HepG2 (cell line): ENCODE data around the gene RPRML. TPM values are rescaled to one million over a fixed set of nuclear protein-coding genes. Genes with fewer than 3 reads are reported as not detected.

Source experiments
- BCL6 ChIP-seq: IDR thresholded peaks from 2 replicates; pipeline ENCODE4 v1.6.1; 2016; ENCODE audit warnings: missing genetic modification reagents, missing compliant biosample characterization
- CENPT ChIP-seq: sonication (generic); formaldehyde crosslinking; IDR thresholded peaks from 2 replicates; pipeline ENCODE4 v1.8.0; 2022; ENCODE audit warnings: low read depth, mild to moderate bottlenecking, moderate library complexity, missing genetic modification reagents
- CHD2 ChIP-seq: IDR thresholded peaks from 2 replicates; pipeline ENCODE4 v1.6.1; 2011; ENCODE audit warnings: low read depth, low read length, improper control_type of control experiment
- FOXP1 ChIP-seq, 2 experiments: fragments of 450-650 bp in 1 of 2; IDR thresholded peaks; 2 replicates each; pipeline ENCODE4 v1.6.1; 2017 to 2018; ENCODE audit warnings: antibody characterized with exemption in 1 of 2
- GABPB1 ChIP-seq: IDR thresholded peaks from 2 replicates; pipeline ENCODE4 v1.6.1; 2016; ENCODE audit warnings: mild to moderate bottlenecking, missing genetic modification reagents, moderate library complexity, missing compliant biosample characterization
- GATA4 ChIP-seq: sonication (generic); IDR thresholded peaks from 2 replicates; pipeline ENCODE4 v1.6.1; 2016; ENCODE audit warnings: antibody characterized with exemption, low read depth, borderline replicate concordance
- HIVEP1 ChIP-seq: sonication (generic); formaldehyde crosslinking; IDR thresholded peaks from 2 replicates; pipeline ENCODE4 v1.4.0; 2020; ENCODE audit warnings: mild to moderate bottlenecking, missing genetic modification reagents
- HNRNPH1 ChIP-seq: fragments of 200-400 bp; formaldehyde crosslinking; optimal IDR thresholded peaks from 2 replicates; pipeline ENCODE3; 2017; ENCODE audit warnings: mild to moderate bottlenecking, low read depth, low read length
- NFE2 ChIP-seq: sonication (generic); formaldehyde crosslinking; IDR thresholded peaks from 2 replicates; pipeline ENCODE4 v1.4.0; 2020; ENCODE audit warnings: missing genetic modification reagents
- PBX2 ChIP-seq: IDR thresholded peaks from 2 replicates; pipeline ENCODE4 v1.6.1; 2016; ENCODE audit warnings: control low read depth
- PCBP2 ChIP-seq: fragments of 200-400 bp; formaldehyde crosslinking; optimal IDR thresholded peaks from 2 replicates; pipeline ENCODE3; 2018; ENCODE audit warnings: low read length, low read depth; ENCODE audit not compliant: poor library complexity, severe bottlenecking
- RERE ChIP-seq: IDR thresholded peaks from 2 replicates; pipeline ENCODE4 v1.6.1; 2016; ENCODE audit warnings: low read depth, missing genetic modification reagents, missing compliant biosample characterization
- REXO4 ChIP-seq: sonication (generic); formaldehyde crosslinking; IDR thresholded peaks from 2 replicates; pipeline ENCODE4 v1.8.0; 2022; ENCODE audit warnings: missing genetic modification reagents, mild to moderate bottlenecking, borderline replicate concordance
- RFXANK ChIP-seq: IDR thresholded peaks from 2 replicates; pipeline ENCODE4 v1.6.1; 2016
- SIX1 ChIP-seq: sonication (generic); formaldehyde crosslinking; IDR thresholded peaks from 2 replicates; pipeline ENCODE4 v1.4.0; 2020; ENCODE audit warnings: missing genetic modification reagents, borderline replicate concordance
- SP2 ChIP-seq: sonication (generic); formaldehyde crosslinking; IDR thresholded peaks from 2 replicates; pipeline ENCODE4 v1.5.1; 2020; ENCODE audit warnings: mild to moderate bottlenecking, missing genetic modification reagents
- SPEN ChIP-seq: sonication (generic); formaldehyde crosslinking; IDR thresholded peaks from 2 replicates; pipeline ENCODE4 v1.5.1; 2020; ENCODE audit warnings: low read depth, mild to moderate bottlenecking, missing genetic modification reagents
- XRCC5 ChIP-seq: fragments of 200-400 bp; formaldehyde crosslinking; optimal IDR thresholded peaks from 2 replicates; pipeline ENCODE3; 2017; ENCODE audit warnings: mild to moderate bottlenecking, low read length
- ZBTB7B ChIP-seq: sonication (generic); formaldehyde crosslinking; IDR thresholded peaks from 2 replicates; pipeline ENCODE4 v1.4.0; 2020; ENCODE audit warnings: missing genetic modification reagents
- ZNF431 ChIP-seq: sonication (generic); formaldehyde crosslinking; IDR thresholded peaks from 2 replicates; pipeline ENCODE4 v1.9.0; 2022; ENCODE audit warnings: missing genetic modification reagents, low read depth, mild to moderate bottlenecking, borderline replicate concordance
- ZNF605 ChIP-seq: sonication (generic); formaldehyde crosslinking; IDR thresholded peaks from 2 replicates; pipeline ENCODE4 v1.8.0; 2022; ENCODE audit warnings: mild to moderate bottlenecking, missing genetic modification reagents
- ZNF672 ChIP-seq: sonication (generic); formaldehyde crosslinking; IDR thresholded peaks from 2 replicates; pipeline ENCODE4 v1.8.1; 2022; ENCODE audit warnings: missing genetic modification reagents
- ZNF879 ChIP-seq: sonication (generic); formaldehyde crosslinking; IDR thresholded peaks from 2 replicates; pipeline ENCODE4 v1.8.1; 2023; ENCODE audit warnings: missing genetic modification reagents
- ZSCAN25 ChIP-seq: sonication (generic); formaldehyde crosslinking; IDR thresholded peaks from 2 replicates; pipeline ENCODE4 v1.8.0; 2022; ENCODE audit warnings: mild to moderate bottlenecking, missing genetic modification reagents
- polyA plus RNA-seq, 8 experiments: library from polyadenylated mRNA; depleted of rRNA in 3 of 8; stranded (reverse) in 7 of 8; unstranded in 1 of 8; fragments of >200 nt; fragmentation: Illumina TruSeq in 4 of 8; extraction: Trizol in 4 of 8; gene quantifications; 2 replicates each; pipeline versions ENCODE4 v1.2.1 to v1.2.3, GENCODE V29; 2011 to 2016; ENCODE audit warnings: low read depth in 4 of 8, missing spikeins in 1 of 8, mixed read lengths in 1 of 8; ENCODE audit not compliant: insufficient read depth in 1 of 8
- total RNA-seq, 5 experiments: library from RNA; depleted of rRNA; stranded (reverse); fragments of >200 nt; fragmentation: Illumina TruSeq; extraction: Trizol; gene quantifications; 2 replicates each; pipeline ENCODE4 v1.2.3, GENCODE V29; 2016; ENCODE audit warnings: low read depth in 1 of 5

The RPRML gene
- total and polyA plus RNA-seq, 2 of the 13 experiments (the other 11 are each of a cell fraction or from before 2014, with no cell fraction given): not detected

GRCh38 chr17:46940692-46941404, 38.2 kb downstream of the RPRML start (continued):
- TF ChIP-seq FOXP1 (IDR thresholded peaks at IDR 0.05): no peak
- TF ChIP-seq FOXP1 (CRISPR knock-in tag; IDR thresholded peaks at IDR 0.05): no peak
- no peak for TF ChIP-seq ZSCAN25 (CRISPR knock-in tag)
- no peak for TF ChIP-seq SP2 (CRISPR knock-in tag)
- TF ChIP-seq ZNF879 (CRISPR knock-in tag): no peak
- TF ChIP-seq BCL6: peak; percentile 52
- TF ChIP-seq ZNF605 (CRISPR knock-in tag): peak; percentile 35; the same call in 1 of the 2 replicates
- no peak for TF ChIP-seq REXO4 (CRISPR knock-in tag)
- TF ChIP-seq GABPB1: peak; percentile 19; the same call in 1 of the 2 replicates
- TF ChIP-seq RFXANK (CRISPR knock-in tag): no peak
- peak; percentile 72 for TF ChIP-seq SPEN (CRISPR knock-in tag)
- no peak for TF ChIP-seq ZNF672 (CRISPR knock-in tag)
- TF ChIP-seq ZNF431: no peak
- TF ChIP-seq PBX2 (CRISPR knock-in tag): no peak
- no peak for TF ChIP-seq HIVEP1
- no peak for TF ChIP-seq PCBP2
- no peak for TF ChIP-seq SIX1 (CRISPR knock-in tag)
- TF ChIP-seq XRCC5: peak; percentile 96
- TF ChIP-seq HNRNPH1: no peak
- TF ChIP-seq GATA4: no peak
- no peak for TF ChIP-seq NFE2 (CRISPR knock-in tag)
- no peak for TF ChIP-seq CENPT (CRISPR knock-in tag)
- TF ChIP-seq RERE (CRISPR knock-in tag): no peak
- 0 out of 2 replicates have a peak, but pooled peaks have one; percentile 24 for TF ChIP-seq CHD2
- no peak for TF ChIP-seq ZBTB7B (CRISPR knock-in tag)
